K562 (cell line): ENCODE results near the gene AGBL1. TPM values are rescaled to one million over a fixed set of nuclear protein-coding genes. Genes with fewer than 3 reads are reported as not detected.

Source experiments
- ATAC-seq: fragments of 200-7000 bp; cut with Tn5 transposase; 3 replicates; pipeline ENCODE4 v1.9.1; 2020; ENCODE audit warnings: moderate library complexity
- BruUV-seq: library from RNA; stranded (reverse); fragments of 400-500 nt; replicated peaks from 2 replicates; lab custom pipeline; 2021; lab: Mats Ljungman, UMichigan
- CTCF ChIA-PET: fragments of 300-600 bp; formaldehyde crosslinking; extraction: SDS; loops from one replicate; lab custom pipeline; 2021; ENCODE audit warnings: low intra/inter-chr PET ratio; lab: Yijun Ruan, JAX
- POLR2A ChIA-PET: fragments of 300-600, 350-650 bp; sonication (Branson Sonifier 250); formaldehyde crosslinking; extraction: SDS; loops from one replicate; lab custom pipeline; 2021; ENCODE audit warnings: antibody characterized with exemption, inconsistent platforms; lab: Yijun Ruan, JAX
- DNase-seq, 4 experiments: peaks; one replicate each; pipeline versions ENCODE4 v3.0.0 to v3.0.0-alpha.2; 2011 to 2018; ENCODE audit warnings: low spot score in 3 of 4, mixed read lengths in 3 of 4; ENCODE audit errors: extremely low read depth in 1 of 4
- FAIRE-seq: peaks from 2 replicates; lab custom pipeline; 2011; peaks lifted over from hg19 to GRCh38; lab: Jason Lieb, UNC
- H2AFZ ChIP-seq: 2 replicates; pipeline ENCODE4 v1.6.0; 2011; ENCODE audit warnings: low read depth, low read length, control low read depth, inconsistent platforms
- H3K27ac ChIP-seq: fragments of 200-600 bp; 3 replicates; pipeline ENCODE4 v1.8.0; 2011; ENCODE audit warnings: low read depth, mild to moderate bottlenecking, control low read depth, inconsistent platforms, low read length, moderate library complexity, mixed read lengths; ENCODE audit errors: extremely low read depth
- H3K27me3 ChIP-seq, 2 experiments: fragments of 300-600 bp in 1 of 2; 2 replicates in 1 of 2; 3 replicates in 1 of 2; pipeline versions ENCODE4 v1.6.0 to v1.8.0; 2011; ENCODE audit warnings: inconsistent platforms in 2 of 2, low read length in 2 of 2, mild to moderate bottlenecking in 1 of 2, mixed read lengths in 1 of 2, moderate library complexity in 1 of 2; ENCODE audit not compliant: control insufficient read depth in 2 of 2, insufficient read depth in 2 of 2
- H3K36me3 ChIP-seq: fragments of 300-600 bp; 3 replicates; pipeline ENCODE4 v1.8.0; 2011; ENCODE audit warnings: mild to moderate bottlenecking, low read length, inconsistent platforms; ENCODE audit not compliant: control insufficient read depth, insufficient read depth
- H3K4me1 ChIP-seq, 2 experiments: fragments of 200-600 bp in 1 of 2; replicated peaks in 1 of 2; 2 replicates in 1 of 2; 3 replicates in 1 of 2; pipeline versions ENCODE4 v1.5.1 to v1.8.0; 2011; ENCODE audit warnings: inconsistent platforms in 2 of 2, low read length in 2 of 2, mild to moderate bottlenecking in 1 of 2, mixed read lengths in 1 of 2, moderate library complexity in 1 of 2; ENCODE audit not compliant: control insufficient read depth in 2 of 2, insufficient read depth in 2 of 2
- H3K4me2 ChIP-seq: 2 replicates; pipeline ENCODE4 v1.6.1; 2011; ENCODE audit warnings: low read length, control low read depth, inconsistent platforms, mixed read lengths; ENCODE audit not compliant: insufficient read depth
- H3K4me3 ChIP-seq: fragments of 200-600 bp; sonication (generic), shearing (Covaris generic); 2 replicates; pipeline ENCODE4 v1.5.1; 2016; ENCODE audit warnings: control low read depth, inconsistent platforms
- H3K79me2 ChIP-seq: fragments of 200-600 bp; 3 replicates; pipeline ENCODE4 v1.8.0; 2011; ENCODE audit warnings: low read length, inconsistent platforms; ENCODE audit not compliant: control insufficient read depth, insufficient read depth
- H3K9ac ChIP-seq, 2 experiments: 2 replicates each; pipeline versions ENCODE4 v1.6.0 to v1.6.1; 2011; ENCODE audit warnings: low read depth in 2 of 2, low read length in 2 of 2, control low read depth in 1 of 2, inconsistent platforms in 1 of 2, mild to moderate bottlenecking in 1 of 2, mixed read lengths in 1 of 2; ENCODE audit not compliant: insufficient read depth in 1 of 2
- H3K9me1 ChIP-seq: one replicate; pipeline ENCODE4 v1.6.0; 2011; ENCODE audit warnings: inconsistent platforms, mild to moderate bottlenecking, low read length, moderate library complexity; ENCODE audit not compliant: control insufficient read depth, insufficient read depth
- H3K9me3 ChIP-seq: replicated peaks from 2 replicates; pipeline ENCODE4 v1.5.1; 2011; ENCODE audit warnings: low read depth, low read length, inconsistent platforms; ENCODE audit not compliant: control insufficient read depth, insufficient read depth
- H4K20me1 ChIP-seq: replicated peaks from 2 replicates; pipeline ENCODE4 v1.6.1; 2011; ENCODE audit warnings: low read length, inconsistent platforms, mixed read lengths; ENCODE audit not compliant: control insufficient read depth, insufficient read depth
- ATF6 ChIP-seq: sonication (generic); formaldehyde crosslinking; IDR thresholded peaks from 2 replicates; pipeline ENCODE4 v1.4.0; 2020; ENCODE audit warnings: mild to moderate bottlenecking, missing genetic modification reagents
- BRF1 ChIP-seq: IDR thresholded peaks from 3 replicates; pipeline ENCODE4 v1.6.1; 2011; ENCODE audit warnings: borderline replicate concordance, mild to moderate bottlenecking; ENCODE audit not compliant: insufficient read length; ENCODE audit errors: extremely low read depth
- ERF ChIP-seq: fragments of 450-650 bp; formaldehyde crosslinking; IDR thresholded peaks from 2 replicates; pipeline ENCODE4 v1.4.0; 2020; ENCODE audit warnings: mild to moderate bottlenecking, mixed read lengths
- ESRRA ChIP-seq: fragments of 450-650 bp; IDR thresholded peaks from 2 replicates; pipeline ENCODE4 v1.6.1; 2014; ENCODE audit warnings: low read depth, mild to moderate bottlenecking, moderate library complexity, borderline replicate concordance
- HNRNPH1 ChIP-seq: fragments of 200-400 bp; formaldehyde crosslinking; optimal IDR thresholded peaks from 2 replicates; pipeline ENCODE3; 2017; ENCODE audit warnings: low read depth, mild to moderate bottlenecking, low read length, moderate library complexity
- JUN ChIP-seq, 2 experiments: sonication (generic) in 1 of 2; formaldehyde crosslinking in 1 of 2; IDR thresholded peaks; 2 replicates each; pipeline versions ENCODE4 v1.6.1 to v1.8.0; 2012 to 2022; ENCODE audit warnings: borderline replicate concordance in 2 of 2, mild to moderate bottlenecking in 2 of 2, improper control_type of control experiment in 1 of 2, low read depth in 1 of 2, low read length in 1 of 2, missing genetic modification reagents in 1 of 2
- LEF1 ChIP-seq: fragments of 450-650 bp; IDR thresholded peaks from 2 replicates; pipeline ENCODE4 v1.6.1; 2016; ENCODE audit warnings: mild to moderate bottlenecking
- MAX ChIP-seq: sonication (generic); formaldehyde crosslinking; IDR thresholded peaks from 2 replicates; pipeline ENCODE4 v1.9.0; 2022; ENCODE audit warnings: mild to moderate bottlenecking, missing genetic modification reagents
- MXD1 ChIP-seq: fragments of 250-450 bp; sonication (Bioruptor Pico); IDR thresholded peaks from 2 replicates; pipeline ENCODE4 v1.8.0; 2021; ENCODE audit warnings: borderline replicate concordance, mild to moderate bottlenecking, moderate library complexity; ENCODE audit not compliant: poor library complexity, severe bottlenecking
- TEAD1 ChIP-seq, 2 experiments: fragments of 450-650 bp in 1 of 2; sonication (generic) in 1 of 2; formaldehyde crosslinking; IDR thresholded peaks; 2 replicates each; pipeline versions ENCODE4 v1.4.0 to v1.8.0; 2020 to 2022; ENCODE audit warnings: mild to moderate bottlenecking in 2 of 2, missing genetic modification reagents in 1 of 2
- ZNF174 ChIP-seq: fragments of 250-450 bp; sonication (Bioruptor Pico); IDR thresholded peaks from 2 replicates; pipeline ENCODE4 v1.4.0; 2020; ENCODE audit warnings: mild to moderate bottlenecking
- ZNF274 ChIP-seq: IDR thresholded peaks from 2 replicates; pipeline ENCODE4 v1.6.1; 2011; ENCODE audit warnings: low read depth, mild to moderate bottlenecking, low read length, moderate library complexity, borderline replicate concordance
- WGBS: fragments of 100-300 bp; shearing (Covaris generic); methylation state at CpG from one replicate; pipeline ENCODE4 v1.1.6; 2016; ENCODE audit warnings: low coverage, mixed read lengths; ENCODE audit not compliant: insufficient coverage; ENCODE audit errors: missing lambda C conversion rate; 5-methylcytosine and 5-hydroxymethylcytosine counted together
- in situ Hi-C: fragments of 300-500 bp; cut with MboI; formaldehyde crosslinking; loops from 4 replicates; pipeline ENCODE4 v1.15.0; 2018; ENCODE audit warnings: inconsistent platforms, mixed read lengths
- intact Hi-C: fragments of 100-400 bp; cut with micrococcal nuclease; formaldehyde crosslinking; loops from 2 replicates; pipeline ENCODE4 v1.14.2; 2022
- polyA plus RNA-seq, 8 experiments: library from polyadenylated mRNA; depleted of rRNA in 4 of 8; stranded (reverse) in 5 of 8; unstranded in 3 of 8; fragments of >200 nt; fragmentation: Nextera tagmentation in 2 of 8; fragmentation: Illumina TruSeq in 1 of 8; extraction: Ambion mirVana in 2 of 8; extraction: Trizol in 1 of 8; gene quantifications; 2 replicates each; pipeline versions ENCODE4 v1.2.1 to v1.2.3, GENCODE V29; 2011 to 2014; ENCODE audit warnings: inconsistent platforms in 1 of 8, missing spikeins in 1 of 8
- total RNA-seq, 7 experiments: library from RNA; depleted of rRNA in 6 of 7; stranded (reverse); fragments of >200 nt in 6 of 7; fragmentation: Illumina TruSeq in 2 of 7; extraction: Trizol in 2 of 7; gene quantifications; 2 replicates each; pipeline versions ENCODE4 v1.2.1 to v1.2.3, GENCODE V29; 2011 to 2021; ENCODE audit warnings: low replicate concordance in 1 of 7

AGBL1 gene
- total and polyA plus RNA-seq, 9 of the 15 experiments (the other 6 are each of a cell fraction or from before 2014, with no cell fraction given) = not detected

GRCh38 chr15:86645925-86646500 lies 566.3 kb downstream of the AGBL1 start:
- BruUV-seq = no TSS peak
- H4K20me1 ChIP-seq = no peaks in the 10 kb centered on the region
- H3K27ac ChIP-seq = no peak overlapping the region
- CTCF ChIA-PET = no interaction called here
- 3% methylated on average over 7 of the region's 7 CpGs for WGBS
- H3K9me1 ChIP-seq = no peaks in the 10 kb centered on the region
- ATAC-seq (no peak), FAIRE-seq (no peak)
- intact Hi-C loops (no loop called here), in situ Hi-C loops (no loop called here)
- no peaks in the 10 kb centered on the region for H3K36me3 ChIP-seq
- H3K79me2 ChIP-seq = no peaks in the 10 kb centered on the region
- TF ChIP-seq HNRNPH1 (no peak), LEF1 (no peak), ESRRA (no peak), ZNF274 (no peak), ERF (CRISPR knock-in tag) (no peak)
- TF ChIP-seq, all 486 proteins: peak for 0
- no peaks in the 10 kb centered on the region for H3K4me1 ChIP-seq
- H3K27me3 ChIP-seq = no peaks in the 10 kb centered on the region
- H3K9ac ChIP-seq = no peak overlapping the region
- H2AFZ ChIP-seq = no peak overlapping the region
- no peaks in the 10 kb centered on the region for H3K9me3 ChIP-seq
- POLR2A ChIA-PET = no interaction called here
- no peak overlapping the region for H3K4me2 ChIP-seq
- no peak overlapping the region for H3K4me3 ChIP-seq
- DNase-seq = no peak

- DNase-seq (no peak), ATAC-seq (no peak), FAIRE-seq (no peak)
- Histone ChIP-seq H3K9me1 (no peaks in the 10 kb centered on the region), H3K4me1 (no peaks in the 10 kb centered on the region), H3K9me3 (no peaks in the 10 kb centered on the region), H2AFZ (no peak overlapping the region), H3K27ac (no peak overlapping the region), H3K79me2 (no peaks in the 10 kb centered on the region), H3K4me3 (no peak overlapping the region), H3K9ac (no peak overlapping the region), H3K36me3 (no peaks in the 10 kb centered on the region), H3K4me2 (no peak overlapping the region), H3K27me3 (no peaks in the 10 kb centered on the region), H4K20me1 (no peaks in the 10 kb centered on the region)
- BruUV-seq = no TSS peak
- CTCF ChIA-PET = no interaction called here
- POLR2A ChIA-PET = no interaction called here
- 5% methylated on average over 2 of the region's 2 CpGs for WGBS
- in situ Hi-C loops = no loop called here
- intact Hi-C loops = no loop called here
- TF ChIP-seq MAX (CRISPR knock-in tag) (no peak), ZNF174 (CRISPR knock-in tag) (no peak), JUN (IDR thresholded peaks at IDR 0.05; ENCODE audit: borderline replicate concordance, low read depth, low read length) (no peak), JUN (CRISPR knock-in tag; IDR thresholded peaks at IDR 0.05; ENCODE audit: borderline replicate concordance) (no peak), TEAD1 (CRISPR knock-in tag; IDR thresholded peaks at IDR 0.05) (no peak), BRF1 (no peak), ATF6 (no peak), MXD1 (CRISPR knock-in tag) (no peak)
Observed at GRCh38 chr15:86647810-86648440, 568.3 kb downstream of the AGBL1 start.
